ENCODE measurements around the gene CHP1.
A peak's percentile ranks its signal among the peaks of the same experiment; 100 is the strongest.
"Not testable (repeated sequence)": the region's sequence is repeated elsewhere in the genome, so short reads cannot be mapped to it uniquely, and the experiment has no call there.

CHP1 gene

DNA sequence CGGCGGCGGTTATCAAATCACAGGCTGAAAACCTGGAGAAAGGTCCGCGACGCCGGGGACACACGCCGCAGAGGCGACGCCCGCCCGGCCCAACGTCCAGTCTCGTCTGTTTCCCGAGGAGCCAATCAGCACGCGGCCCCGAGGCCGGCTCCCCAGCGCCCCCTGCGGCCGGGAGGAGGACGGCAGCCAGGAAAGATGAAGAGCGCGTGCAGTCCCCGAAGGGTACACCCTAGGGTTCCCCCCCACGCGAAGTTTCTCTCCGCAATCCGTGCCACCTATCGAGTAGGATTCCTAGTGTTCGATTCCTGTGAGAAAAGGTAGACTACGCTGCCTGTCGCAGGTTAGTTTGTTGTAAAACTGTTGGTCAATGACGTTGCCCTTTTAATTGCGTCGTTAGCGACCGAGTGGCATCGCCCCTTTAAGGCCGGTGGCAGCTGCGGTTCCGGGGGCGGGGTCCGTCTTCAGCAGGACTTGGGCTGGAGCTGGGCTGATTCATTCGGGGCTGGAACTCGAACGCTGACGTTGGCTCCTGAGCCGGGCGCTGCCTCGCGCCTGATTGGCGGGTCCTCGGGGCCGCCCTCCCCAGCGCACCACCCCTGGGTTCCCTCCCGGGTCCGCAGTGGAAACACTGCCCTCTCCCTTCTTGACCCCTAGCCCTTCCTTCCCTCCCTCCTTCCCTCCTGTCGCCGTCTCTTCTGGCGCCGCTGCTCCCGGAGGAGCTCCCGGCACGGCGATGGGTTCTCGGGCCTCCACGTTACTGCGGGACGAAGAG lies at the start of gene CHP1, which contains the start of gene EXD1:
Gene CHP1 (plus strand): TSS at position 619 of the 772 bp plus-strand sequence. CDS start 115 bp downstream, at position 734.
Gene EXD1 (minus strand): TSS at position 108 of the 772 bp plus-strand sequence. CDS start 4,182 bp downstream, outside the sequence.
- DNase-seq (ENCODE audit: low read depth, low spot score), result peak; percentile 92
- H3K27ac ChIP-seq, result peak within 1 kb of the TSS; percentile 75

DNA sequence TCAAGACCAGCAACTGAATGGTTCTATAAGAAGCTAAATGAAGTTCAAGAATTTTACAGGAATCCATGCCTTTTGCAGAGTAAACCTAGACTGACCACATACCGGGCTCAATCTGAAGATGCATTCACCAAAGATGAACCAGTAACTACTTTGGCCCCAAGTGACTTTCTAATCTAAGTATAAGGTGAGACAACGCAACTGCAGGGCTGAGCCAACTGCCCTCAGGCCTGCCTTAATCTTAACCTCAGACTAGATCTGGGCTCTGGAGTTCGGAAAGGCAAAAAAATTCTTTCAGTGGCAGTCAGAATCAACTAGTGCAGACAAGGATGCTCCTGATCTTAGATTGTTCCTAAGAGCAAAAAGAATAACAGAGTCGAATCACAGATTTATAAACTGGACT lies 48.8 kb upstream of the CHP1 start:
- no peak overlapping the region for H3K27ac ChIP-seq
- DNase-seq (ENCODE audit: low read depth, low spot score), result no peak

DNA sequence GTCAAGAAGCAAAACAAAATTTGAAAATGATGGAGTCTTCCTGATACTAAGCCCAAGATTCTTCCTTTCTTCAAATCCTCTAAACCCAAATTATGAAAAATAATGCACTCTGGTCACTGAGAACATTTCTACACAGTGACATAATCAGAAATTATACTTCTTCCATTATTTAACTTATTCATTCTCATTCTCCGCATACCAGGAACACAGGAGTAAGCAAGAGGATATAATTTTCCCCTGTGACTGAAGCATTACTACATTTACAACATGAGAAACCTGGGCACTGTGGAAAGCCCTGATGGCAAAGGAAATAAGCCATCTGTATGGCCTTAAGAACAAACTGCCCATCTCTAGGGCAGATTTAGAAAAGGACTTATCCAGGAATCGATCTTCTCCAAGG lies 47.5 kb upstream of the CHP1 start:
- no peak overlapping the region for H3K27ac ChIP-seq
- DNase-seq (ENCODE audit: low read depth, low spot score), result no peak

DNA sequence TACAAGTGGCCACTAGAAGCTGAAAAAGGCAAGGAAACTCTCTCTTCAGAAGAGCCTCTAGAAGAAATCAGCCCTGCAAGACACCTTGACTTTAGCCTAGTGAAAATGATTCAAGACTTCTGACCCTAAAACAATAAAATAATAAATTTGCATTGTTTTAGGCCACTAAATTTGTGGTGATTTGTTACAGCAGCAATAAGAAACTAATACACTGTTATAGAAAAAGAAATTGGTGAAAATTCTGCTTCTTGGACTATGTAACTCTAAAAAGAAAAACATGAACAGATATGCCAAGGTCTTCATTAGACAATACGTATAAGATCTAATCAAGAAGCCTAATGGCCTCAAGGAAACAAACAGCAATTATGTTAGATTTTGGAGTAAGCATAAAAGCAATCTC lies 36.6 kb upstream of the CHP1 start:
- DNase-seq (ENCODE audit: low read depth, low spot score), result no peak
- no peak overlapping the region for H3K27ac ChIP-seq

DNA sequence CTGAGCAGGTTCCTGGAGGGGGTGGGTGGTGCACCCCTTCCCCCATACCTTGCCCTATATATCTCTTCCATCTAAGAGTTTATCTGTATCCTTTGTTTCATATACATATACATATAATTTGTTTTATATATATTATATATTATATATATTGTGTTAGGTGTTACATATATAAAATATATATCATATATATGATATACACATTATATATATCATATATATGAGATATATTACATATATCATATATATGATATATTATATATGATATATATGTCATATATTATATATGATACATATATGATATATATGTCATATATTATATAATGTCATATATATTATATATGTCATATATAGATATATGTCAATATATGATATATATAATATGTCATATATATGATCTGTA lies 31.6 kb upstream of the CHP1 start:
- no peak for DNase-seq (ENCODE audit: low read depth, low spot score)
- no peak overlapping the region for H3K27ac ChIP-seq

DNA sequence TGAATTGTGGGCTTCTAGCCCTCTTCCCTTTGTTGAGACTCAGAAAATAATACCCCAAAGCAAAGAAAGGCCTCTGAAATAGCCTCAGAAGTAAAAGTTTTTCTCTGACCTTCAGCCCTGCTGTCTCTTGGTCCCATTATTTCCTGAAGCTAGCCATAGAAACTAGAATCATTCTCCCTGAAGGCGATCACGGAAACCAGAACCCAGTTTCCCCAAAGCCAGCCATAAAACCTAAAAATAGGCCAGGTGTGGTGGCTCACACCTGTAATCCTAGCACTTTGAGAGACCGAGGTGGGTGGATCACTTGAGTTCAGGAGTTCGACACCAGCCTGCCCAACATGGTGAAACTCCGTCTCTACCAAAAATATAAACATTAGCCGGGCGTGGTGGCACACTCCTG lies 27.7 kb upstream of the CHP1 start:
- no peak for DNase-seq (ENCODE audit: low read depth, low spot score)
- H3K27ac ChIP-seq, result no peak overlapping the region

DNA sequence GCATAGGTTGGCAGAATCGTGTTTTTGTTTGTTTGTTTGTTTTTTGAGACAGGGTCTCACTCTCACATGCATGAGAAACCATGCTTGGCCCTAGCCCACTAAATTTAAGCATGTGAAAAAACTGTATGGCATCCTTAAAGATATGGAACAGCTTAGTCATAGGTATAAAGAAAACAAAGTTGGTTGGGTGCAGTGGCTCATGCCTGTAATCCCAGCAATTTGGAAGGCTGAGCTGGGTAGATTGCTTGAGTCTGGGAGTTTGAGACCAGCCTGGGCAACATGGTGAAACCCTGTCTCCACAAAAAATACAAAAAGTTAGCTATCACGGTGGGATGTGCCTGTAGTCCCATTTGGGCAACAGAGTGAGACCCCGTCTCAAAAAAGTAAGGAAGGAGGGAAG lies 25.8 kb upstream of the CHP1 start:
- no peak overlapping the region for H3K27ac ChIP-seq
- no peak for DNase-seq (ENCODE audit: low read depth, low spot score)

DNA sequence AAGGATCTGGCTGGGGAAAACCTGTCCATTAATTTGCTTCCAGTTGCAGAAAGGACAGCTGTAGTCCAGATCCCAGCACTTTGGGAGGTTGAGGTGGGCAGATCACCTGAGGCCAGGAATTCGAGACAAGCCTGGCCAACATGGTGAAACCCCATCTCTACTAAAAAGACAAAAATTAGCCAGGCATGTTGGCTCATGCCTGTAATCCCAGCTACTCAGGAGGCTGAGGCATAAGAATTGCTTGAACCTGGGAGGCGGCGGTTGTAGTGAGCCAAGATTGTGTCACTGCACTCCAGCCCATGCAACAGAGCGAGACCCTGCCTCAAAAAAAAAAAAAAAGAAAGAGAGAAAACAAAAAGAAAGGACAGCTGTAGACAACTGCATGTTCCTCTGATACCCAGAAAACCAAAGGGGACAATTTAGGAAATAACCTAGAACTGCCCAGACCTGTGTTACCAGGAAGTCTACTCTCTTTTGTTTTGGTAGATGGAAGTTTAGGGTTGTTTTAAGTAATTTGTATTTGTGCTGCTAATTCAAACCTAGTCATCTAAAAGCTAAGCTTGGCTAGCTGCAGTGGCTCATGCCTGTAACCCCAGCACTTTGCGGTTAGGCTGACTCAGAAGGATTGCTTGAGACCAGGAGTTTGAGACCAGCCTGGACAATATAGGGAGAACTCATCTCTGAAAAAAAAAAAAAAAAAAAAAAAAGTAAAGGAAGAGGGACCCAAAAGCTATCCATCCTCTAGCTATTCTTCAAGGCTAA lies 23.2 kb upstream of the CHP1 start:
- peak overlapping the region; percentile 92 for H3K27ac ChIP-seq
- peak; percentile 59 for DNase-seq (ENCODE audit: low read depth, low spot score)

DNA sequence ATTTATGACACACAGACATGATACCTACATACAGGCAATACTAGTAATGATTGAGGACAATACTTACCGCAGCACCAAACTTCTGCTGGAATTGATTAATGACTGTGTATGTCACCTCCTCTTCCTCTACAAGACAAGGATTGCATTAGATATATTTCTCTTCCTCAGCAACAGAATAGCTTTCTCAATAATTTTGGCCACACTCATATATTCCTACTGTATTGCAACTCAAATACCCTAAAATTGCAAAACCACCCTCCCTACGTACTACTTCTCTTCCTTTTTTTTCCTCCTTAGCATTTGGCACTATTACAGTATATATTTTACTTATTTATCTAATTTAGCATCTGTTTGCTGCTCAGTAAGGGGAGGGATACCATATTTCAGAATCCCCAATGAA lies 15.4 kb upstream of the CHP1 start:
- H3K27ac ChIP-seq, result no peak overlapping the region
- no peak for DNase-seq (ENCODE audit: low read depth, low spot score)

DNA sequence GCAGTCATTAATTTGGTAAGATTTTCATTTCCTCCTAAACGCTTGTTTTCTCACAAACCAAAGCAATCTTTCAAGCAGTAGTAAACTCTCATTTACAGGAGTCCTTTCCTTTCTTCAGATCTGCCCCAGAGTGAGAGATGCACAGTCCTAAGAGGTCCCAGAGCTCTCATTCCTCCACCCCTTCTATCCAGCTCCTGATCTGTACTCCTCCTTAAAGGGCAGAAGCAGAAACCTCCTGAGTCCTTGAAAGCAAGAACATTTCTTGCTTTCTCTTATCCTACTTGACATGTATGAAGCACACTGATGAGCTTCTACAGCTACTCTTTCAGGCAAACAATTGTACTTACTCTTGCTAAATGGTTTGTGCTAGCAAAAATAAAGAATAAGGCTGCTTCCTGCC lies 12.2 kb upstream of the CHP1 start:
- no peak for DNase-seq (ENCODE audit: low read depth, low spot score)
- H3K27ac ChIP-seq, result no peak overlapping the region

DNA sequence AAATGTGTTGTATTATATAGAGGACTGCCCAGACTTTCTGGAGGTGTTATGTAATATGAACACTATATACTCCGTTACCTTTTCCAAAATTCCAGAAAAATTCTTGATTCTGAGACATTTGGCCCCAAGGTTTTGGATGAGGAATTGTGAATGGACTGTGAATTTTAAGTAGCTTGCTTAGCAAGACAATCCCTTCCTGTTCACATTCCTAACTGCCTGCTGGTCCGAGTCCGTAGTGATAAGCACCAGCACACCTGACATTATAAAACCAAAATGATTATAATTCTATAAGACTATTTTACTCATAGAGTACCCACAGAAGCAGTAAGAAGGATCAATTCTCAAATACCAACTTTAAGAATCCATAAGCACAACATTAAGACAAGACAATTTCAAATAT lies 11.7 kb upstream of the CHP1 start:
- no peak overlapping the region for H3K27ac ChIP-seq
- no peak for DNase-seq (ENCODE audit: low read depth, low spot score)

DNA sequence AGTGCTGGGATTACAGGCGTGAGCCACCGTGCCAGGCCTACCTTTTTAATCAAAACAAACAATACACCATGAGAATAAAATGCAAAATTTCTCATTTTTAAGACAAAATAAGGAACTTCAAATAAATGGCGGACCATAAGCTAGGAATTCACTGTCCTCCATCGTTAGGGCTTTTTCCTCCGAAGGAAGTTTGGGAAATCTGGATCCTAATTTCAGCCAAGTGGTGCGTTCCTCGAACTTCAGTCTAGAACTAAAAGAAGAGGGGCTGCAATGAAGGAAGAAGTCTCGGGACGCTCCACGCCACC lies 771 bp upstream of the CHP1 start:
- peak overlapping the region; percentile 75 for H3K27ac ChIP-seq
- DNase-seq (ENCODE audit: low read depth, low spot score), result no peak

DNA sequence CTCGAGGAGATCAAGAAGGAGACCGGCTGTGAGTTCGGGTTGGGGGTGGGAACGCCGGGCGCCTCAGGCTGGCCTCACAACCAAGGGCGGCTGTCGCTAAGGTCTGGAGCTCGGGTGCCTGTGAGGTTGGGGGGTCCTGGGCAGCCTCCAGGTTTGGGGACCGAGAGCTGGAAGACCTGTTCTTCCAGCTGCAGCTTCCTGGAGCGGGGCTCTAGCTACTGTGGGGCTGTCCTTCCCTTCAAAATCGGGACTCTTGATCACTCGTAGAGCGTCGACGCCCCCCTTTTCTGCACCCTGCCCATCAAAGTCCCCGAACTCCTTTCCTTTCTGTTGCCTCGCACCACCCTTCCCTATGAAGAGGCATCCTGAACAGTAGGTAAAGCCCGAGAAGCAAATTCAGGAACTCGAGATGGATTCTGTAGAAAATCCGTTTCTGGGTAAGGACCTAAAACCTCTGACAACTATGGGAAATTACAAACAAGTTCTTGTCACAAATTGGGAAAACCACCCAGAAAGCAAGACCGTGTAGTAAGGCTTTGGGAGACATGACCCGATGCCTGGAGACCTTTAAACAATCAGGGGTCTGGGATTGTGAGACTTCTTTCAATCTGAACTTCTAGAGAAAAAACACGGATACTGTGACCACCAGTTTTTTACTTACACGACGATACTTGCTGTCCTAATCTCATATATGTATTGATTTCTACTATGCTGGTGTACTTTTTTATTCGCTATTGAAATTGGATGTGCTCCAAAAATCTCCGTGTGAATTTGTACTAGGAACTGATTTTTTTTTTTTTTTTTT lies 556 bp downstream of the CHP1 start:
- no peak for DNase-seq (ENCODE audit: low read depth, low spot score)
- peak overlapping the region; percentile 75 for H3K27ac ChIP-seq

DNA sequence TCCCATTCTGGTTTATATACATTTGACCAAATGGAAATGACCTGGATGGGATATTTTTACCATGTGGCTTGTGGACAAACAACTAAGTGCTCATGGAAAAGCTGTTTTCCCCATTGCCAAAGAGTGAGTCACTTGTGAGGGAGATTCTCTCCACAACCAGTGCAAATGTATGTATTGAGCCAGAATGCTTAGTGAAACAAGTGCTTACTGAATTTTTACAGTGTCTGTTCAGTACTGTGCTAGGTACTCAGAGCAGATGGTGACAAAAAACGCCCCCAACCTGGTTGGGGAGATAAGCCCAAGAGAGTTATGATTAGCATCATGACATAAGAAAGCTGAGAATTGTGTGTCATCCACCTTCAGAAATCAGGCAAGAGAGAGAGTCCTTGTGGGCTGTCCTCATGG lies 2.3 kb downstream of the CHP1 start:
- DNase-seq (ENCODE audit: low read depth, low spot score), result peak; percentile 29
- H3K27ac ChIP-seq, result peak overlapping the region; percentile 35

DNA sequence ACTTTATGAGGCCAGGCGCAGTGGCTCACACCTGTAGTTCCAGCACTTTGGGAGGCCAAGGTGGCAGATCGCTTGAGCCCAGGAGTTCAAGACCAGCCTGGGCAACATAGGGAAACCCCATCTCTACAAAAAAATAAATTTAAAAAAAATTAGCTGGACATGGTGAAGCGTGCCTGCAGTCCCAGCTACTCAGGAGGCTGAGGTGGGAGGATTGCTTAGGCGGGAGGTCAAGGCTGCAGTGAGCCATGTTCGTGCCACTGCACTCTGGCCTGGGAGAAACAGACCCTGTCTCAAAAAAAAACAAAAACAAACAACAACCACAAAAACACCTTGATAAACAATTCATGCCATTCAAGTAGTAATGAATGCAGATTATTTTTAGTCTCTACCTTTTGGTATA lies 4.2 kb downstream of the CHP1 start:
- not testable (repeated sequence) for DNase-seq (ENCODE audit: low read depth, low spot score); H3K27ac ChIP-seq

DNA sequence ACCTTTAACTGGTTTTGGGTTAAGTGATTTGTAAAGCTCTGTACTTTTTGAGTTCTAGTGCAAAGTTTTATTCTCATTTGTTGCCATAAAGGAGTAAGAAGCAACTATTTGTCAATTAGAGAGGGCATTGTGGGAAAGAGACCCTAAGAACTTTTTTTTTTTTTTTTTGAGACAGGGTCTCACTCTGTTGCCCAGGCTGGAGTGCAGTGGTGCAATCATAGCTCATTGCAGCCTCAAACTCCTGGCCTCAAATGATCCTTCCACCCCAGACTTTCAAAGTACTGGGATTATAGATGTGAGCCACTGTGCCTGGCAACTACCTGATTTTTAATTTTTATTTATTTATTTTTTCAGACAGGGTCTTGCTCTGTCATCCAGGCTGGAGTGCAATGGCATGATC lies 4.9 kb downstream of the CHP1 start:
- DNase-seq (ENCODE audit: low read depth, low spot score), result no peak
- no peak overlapping the region for H3K27ac ChIP-seq

DNA sequence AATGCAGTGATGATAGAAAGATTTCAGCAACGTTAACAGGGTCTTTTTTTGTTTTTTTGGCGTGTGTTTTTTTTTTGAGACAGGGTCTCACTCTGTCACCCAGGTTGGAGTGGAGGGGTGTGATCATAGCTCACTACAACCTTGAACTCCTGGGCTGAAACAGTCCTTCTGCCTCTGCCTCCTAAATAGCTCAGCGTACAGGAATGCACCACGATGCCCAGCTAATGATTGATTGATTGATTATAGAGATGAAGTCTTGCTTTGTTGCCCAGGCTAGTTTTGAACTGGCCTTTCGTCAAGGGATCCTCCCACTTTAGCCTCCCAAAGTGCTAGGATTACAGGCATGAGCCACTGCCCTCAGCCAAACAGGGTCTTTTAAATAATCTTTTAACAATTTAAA lies 7.0 kb downstream of the CHP1 start:
- no peak for DNase-seq (ENCODE audit: low read depth, low spot score)
- no peak overlapping the region for H3K27ac ChIP-seq

DNA sequence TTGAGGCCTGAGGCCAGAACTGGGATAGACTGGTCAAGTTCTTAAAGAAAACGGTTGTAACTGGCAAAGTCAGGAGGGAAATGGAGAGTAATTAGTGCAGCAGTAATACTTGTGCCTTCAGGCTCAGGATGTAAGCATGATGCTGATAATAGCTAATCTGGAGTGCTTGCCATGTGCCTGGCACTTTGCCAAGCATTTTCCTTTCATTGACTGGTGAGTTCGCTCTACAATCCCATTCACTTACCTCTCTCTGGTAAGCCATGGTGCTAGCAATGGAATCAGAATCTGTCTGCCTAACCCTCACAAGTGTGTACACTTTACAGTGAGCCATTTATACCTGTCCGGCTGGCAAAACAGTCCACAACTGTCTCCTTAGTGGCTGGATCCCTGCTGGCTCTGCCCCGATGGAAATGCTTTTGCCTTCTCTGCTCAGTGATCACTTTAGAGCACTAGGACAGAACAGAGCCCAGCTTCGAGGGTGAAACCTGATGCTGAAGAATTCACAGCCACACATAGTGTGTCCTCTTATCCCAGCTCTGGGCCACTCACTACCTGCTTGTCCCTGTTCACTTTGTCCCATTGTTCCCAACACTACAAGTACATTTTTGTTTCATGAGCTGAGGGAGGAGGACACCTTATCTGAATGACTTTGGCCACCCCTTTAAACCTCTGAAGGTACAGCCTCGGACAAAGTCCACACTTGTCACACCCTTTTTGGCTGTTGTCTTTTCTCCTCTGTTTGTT lies 10.3 kb downstream of the CHP1 start:
- DNase-seq (ENCODE audit: low read depth, low spot score), result no peak
- no peak overlapping the region for H3K27ac ChIP-seq

DNA sequence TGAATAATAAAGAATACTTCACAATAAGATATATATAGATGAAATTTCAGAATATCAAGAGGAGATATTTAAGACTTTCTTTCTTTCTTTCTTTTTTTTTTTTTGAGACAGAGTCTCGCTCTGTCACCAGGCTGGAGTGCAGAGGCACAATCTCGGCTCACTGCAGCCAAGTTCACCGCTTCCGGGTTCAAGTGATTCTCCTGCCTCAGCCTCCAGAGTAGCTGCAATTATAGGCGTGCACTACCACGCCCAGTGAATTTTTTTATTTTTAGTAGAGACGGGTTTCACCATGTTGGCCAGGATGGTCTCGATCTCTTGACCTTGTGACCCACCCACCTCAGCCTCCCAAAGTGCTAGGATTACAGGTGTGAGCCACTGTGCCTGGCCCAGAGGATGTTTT lies 19.7 kb downstream of the CHP1 start:
- H3K27ac ChIP-seq, result peak overlapping the region; percentile 90
- not testable (repeated sequence) for DNase-seq (ENCODE audit: low read depth, low spot score)

DNA sequence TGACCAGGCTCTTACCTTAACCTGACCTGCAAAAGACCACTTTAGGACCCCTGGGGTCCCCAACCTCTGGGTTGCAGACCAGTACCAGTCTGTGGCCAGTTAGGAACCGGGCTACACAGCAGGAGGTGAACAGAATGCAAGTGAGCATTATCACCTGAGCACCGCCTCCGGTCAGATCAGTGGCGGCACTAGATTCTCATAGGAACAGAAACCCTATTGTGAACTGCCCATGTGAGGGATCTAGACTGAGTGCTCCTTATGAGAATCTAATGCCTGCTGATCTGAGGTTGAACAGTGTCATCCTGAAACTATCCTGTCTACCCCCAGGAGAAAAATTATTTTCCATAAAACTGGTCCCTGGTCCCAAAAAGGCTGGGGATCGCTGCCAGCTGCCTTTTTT lies 20.3 kb downstream of the CHP1 start:
- no peak overlapping the region for H3K27ac ChIP-seq
- DNase-seq (ENCODE audit: low read depth, low spot score), result no peak

All from epithelial cell of prostate (primary cell).